GM21367 (cell line): ENCODE results near the gene SLC25A33.
"Not testable (repeated sequence)": the region's sequence is repeated elsewhere in the genome, so short reads cannot be mapped to it uniquely, and the experiment has no call there.

Experiments used
- ATAC-seq: cut with Tn5 transposase; IDR thresholded peaks from one replicate; pipeline ENCODE4 v1.9.1; 2021; ENCODE audit not compliant: unreplicated experiment

The SLC25A33 gene, protein sequence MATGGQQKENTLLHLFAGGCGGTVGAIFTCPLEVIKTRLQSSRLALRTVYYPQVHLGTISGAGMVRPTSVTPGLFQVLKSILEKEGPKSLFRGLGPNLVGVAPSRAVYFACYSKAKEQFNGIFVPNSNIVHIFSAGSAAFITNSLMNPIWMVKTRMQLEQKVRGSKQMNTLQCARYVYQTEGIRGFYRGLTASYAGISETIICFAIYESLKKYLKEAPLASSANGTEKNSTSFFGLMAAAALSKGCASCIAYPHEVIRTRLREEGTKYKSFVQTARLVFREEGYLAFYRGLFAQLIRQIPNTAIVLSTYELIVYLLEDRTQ

DNA sequence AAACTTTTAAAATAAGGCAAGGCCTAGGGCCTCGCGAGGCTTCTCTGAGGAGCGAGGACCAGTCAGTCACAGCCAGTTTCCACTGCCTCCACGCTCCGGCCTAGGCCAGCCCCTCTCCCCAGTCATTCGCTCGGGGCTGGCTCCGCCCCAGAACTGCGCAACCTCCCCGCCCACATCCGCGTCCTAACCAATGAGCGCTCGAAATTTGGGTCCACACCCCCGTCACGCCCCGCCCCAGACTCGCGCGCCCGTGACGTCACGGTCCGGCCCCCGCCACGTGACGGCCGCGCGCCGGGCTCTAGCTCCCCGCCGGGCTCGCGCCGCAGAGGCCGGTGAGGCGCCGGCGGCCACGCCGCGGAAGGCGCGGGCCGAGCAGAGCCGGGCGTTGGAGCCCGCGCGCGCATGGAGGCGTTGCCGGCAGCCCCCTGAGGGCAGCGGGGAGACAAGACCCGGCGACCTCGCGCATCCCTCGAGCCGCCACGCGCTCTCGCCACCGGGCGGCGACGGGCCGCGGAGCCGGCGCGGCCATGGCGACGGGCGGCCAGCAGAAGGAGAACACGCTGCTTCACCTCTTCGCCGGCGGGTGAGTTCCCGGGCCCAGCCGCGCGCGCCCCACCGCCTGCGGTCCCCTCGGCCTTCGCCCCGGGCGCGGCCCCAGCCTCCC is at the start of gene SLC25A33:
Gene SLC25A33, plus strand, starts transcription at position 301 of the 664 bp plus-strand sequence. Its CDS starts 227 bp downstream, at position 528.
- ATAC-seq: peak; percentile 88

GRCh38 chr1:9490605-9491339 is 48.5 kb upstream of the SLC25A33 start:
- ATAC-seq: no peak

DNA sequence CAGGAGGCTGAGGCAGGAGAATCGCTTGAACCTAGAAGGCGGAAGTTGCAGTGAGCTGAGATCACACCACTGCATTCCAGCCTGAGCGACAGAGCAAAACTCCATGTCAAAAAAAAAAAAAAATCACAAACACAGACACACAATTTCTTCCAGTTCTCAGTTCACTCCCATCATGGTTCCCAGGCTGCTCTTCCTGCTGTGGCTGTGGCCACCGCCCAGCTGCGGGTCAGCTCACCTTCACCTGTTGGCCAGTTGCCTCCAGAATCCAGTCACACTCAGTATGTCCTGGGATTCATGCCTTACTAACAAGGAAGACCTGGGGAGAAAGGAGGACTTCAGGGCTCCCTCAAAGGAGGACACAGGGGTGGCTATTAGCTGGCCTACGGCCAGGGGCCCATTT is 45.9 kb upstream of the SLC25A33 start:
- ATAC-seq: no peak

DNA sequence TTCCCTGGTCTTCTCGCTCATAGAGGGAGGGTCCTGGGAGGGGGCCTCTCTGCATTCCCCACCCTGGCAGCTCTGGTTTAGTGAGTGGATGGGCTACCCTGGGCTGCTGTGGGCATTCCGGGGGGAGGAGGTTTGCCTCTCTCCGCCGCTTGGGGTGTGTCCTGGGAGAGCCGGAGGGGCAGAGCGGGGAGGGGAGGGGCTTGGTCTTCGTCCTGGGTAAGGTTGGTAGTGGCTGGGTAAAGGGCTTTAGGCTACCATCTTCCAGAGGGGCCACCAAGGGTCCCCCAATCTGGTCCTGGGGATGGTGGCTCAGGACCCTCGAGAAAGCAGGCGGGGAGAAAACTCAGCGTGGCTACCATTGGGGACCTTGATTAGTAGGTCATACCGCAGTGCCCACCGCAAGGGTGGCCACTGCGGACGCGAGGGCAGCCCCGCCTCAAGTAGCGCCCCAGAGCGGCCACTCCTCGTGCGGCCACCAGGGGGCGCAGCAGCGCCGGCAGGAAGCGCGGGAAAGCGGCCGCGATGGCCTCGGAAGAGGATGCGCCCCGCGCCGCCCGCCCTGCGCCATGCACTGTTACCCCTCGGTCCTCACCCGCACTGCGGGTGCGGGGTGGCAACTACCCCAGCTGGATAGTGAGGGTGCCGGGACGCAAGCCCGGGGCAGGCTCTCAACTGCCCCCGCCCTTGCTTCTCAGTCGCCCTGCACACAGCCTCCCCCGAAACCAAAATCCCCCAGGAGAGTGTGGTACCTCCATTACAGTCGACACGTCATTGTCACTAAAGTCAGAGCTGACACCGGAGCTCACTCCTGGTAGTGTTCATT is 44.1 kb upstream of the SLC25A33 start:
- ATAC-seq: no peak

GRCh38 chr1:9495854-9496374 is 43.4 kb upstream of the SLC25A33 start:
- ATAC-seq: no peak

GRCh38 chr1:9500756-9501754 is 38.2 kb upstream of the SLC25A33 start:
- ATAC-seq: no peak

- no peak for ATAC-seq
Observed at GRCh38 chr1:9503001-9503675, 36.1 kb upstream of the SLC25A33 start.

DNA sequence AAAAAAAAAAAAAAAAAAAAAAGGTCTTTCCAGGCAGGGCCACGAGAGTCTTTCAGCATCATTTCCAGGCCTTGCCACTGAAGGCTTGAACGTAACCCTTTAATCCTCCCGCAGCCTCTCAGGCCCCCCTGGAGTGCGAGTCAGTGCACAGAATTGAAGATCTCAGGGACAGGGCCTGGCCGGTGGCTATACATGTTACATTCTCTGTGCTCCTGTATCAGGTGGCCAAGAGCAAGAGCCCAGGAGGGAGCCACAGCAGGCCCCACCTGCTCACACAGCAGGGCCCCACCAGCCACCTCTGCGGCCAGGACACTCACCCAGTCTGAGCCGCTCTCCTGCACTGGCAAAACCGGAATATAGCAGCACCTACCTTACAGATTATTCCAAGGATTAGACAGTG is 34.1 kb upstream of the SLC25A33 start:
- no peak for ATAC-seq

DNA sequence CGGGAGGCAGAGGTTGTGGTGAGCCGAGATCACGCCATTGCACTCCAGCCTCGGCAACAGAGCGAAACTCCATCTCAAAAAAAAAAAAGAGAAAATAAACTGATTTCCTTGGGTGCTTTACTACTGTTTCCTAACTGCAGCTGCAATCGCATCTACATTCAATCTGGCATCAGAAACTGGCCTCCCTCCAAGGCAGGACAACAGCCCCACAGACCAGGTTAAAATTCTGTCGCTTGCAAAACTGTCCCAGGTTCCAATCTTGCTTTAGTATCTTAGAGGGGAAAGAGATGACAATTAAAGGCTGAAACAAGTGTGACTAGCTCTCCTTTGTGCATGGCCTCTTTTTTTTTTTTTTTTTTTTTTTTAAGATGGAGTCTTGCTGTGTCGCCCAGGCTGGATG is 32.4 kb upstream of the SLC25A33 start:
- no peak for ATAC-seq

- no peak for ATAC-seq
Observed at GRCh38 chr1:9510130-9510529, 29.1 kb upstream of the SLC25A33 start.

DNA sequence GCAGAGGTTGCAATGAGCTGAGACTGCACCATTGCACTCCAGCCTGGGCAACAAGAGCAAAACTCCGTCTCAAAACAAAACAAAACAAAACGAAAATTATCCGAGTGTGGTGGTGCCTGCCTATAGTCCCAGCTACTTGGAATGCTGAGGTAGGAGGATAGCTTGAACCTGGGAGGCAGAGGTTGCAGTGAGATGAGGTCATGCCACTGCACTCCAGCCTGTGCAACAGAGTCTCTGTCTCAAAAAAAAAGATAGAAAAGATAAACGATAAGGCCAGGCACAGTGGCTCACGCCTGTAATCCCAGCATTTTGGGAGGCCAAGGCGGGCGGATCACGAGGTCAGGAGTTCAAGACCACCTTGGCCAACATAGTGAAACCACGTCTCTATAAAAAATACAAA is 23.7 kb upstream of the SLC25A33 start:
- ATAC-seq: not testable (repeated sequence)

DNA sequence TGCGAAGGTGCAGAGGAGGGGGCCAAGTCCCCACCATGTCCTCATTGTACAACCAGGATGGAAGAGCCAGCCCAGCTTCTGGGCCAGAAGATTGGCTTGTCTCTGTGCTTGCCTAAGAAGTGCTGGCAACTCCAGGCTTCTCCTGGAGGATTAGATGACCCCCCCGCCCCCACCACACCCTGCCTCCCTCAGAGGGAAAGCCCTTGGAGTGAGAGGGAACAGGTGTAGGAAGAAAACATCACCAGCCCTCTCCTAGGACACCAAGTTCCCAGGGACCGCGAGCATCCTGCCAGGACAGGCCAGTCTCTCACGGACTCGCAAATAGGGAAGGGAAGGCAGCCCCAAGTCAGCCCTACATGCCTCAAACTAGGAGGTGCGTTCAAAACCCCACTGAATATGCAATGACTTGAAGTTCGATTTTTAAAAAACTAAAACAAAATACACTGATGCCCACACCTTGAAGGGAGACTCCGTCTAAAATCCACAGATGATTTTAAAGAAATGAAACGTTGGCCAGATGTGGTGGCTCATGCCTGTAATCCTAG is 20.7 kb upstream of the SLC25A33 start:
- ATAC-seq: no peak

DNA sequence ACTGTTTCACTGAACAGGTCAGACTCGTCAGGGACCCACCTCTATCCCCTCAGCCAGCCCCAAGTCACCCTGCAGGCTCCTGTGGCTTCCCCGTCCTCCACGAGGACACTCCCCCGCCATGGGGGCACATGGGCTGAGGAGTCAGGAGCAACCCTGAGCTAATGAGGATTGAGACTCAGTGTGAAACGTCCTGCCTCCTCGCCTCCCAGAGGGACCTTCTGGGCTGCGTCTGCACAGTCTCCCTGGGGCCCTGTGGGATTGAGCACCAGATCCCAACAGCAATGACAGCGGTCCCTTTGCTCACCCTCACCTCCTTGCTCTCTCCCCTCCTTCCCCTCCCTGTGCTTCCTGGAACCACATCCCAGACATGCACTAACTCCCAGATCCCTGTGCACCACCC is 18.9 kb upstream of the SLC25A33 start:
- no peak for ATAC-seq

GRCh38 chr1:9529190-9529589 is 10.1 kb upstream of the SLC25A33 start:
- ATAC-seq: no peak

- no peak for ATAC-seq
Observed at GRCh38 chr1:9530320-9530719, 8.9 kb upstream of the SLC25A33 start.

GRCh38 chr1:9534953-9535352 is 4.3 kb upstream of the SLC25A33 start:
- no peak for ATAC-seq

GRCh38 chr1:9536301-9536700 is 3.0 kb upstream of the SLC25A33 start:
- no peak for ATAC-seq

GRCh38 chr1:9537863-9538668 is 1.2 kb upstream of the SLC25A33 start:
- ATAC-seq: no peak
